Mammary epithelial cell (primary cell): ENCODE measurements around the gene ABTB2.

Experiments
- CTCF ChIP-seq, 2 donors: IDR thresholded peaks in 1 of 2; conservative IDR thresholded peaks in 1 of 2; 2 replicates each; pipeline ENCODE4 v1.5.1; 2011 to 2012; ENCODE audit warnings: inconsistent platforms in 2 of 2, low read length in 2 of 2, mild to moderate bottlenecking in 2 of 2, control low read depth in 1 of 2, low read depth in 1 of 2; ENCODE audit not compliant: insufficient read depth in 1 of 2; ENCODE audit errors: extremely low read depth in 1 of 2
- EZH2 ChIP-seq: IDR thresholded peaks from 2 replicates; pipeline ENCODE4 v1.6.1; 2012; ENCODE audit warnings: low read length, inconsistent platforms, borderline replicate concordance

GRCh38 chr11:34357701-34358257, at the start of gene ABTB2:
- no peak for TF ChIP-seq CTCF (conservative IDR thresholded peaks at IDR 0.05 in 1 of 2, IDR thresholded peaks at IDR 0.05 in 1 of 2; ENCODE audit: extremely low read depth in 1 of 2, insufficient read depth in 1 of 2, low read depth in 1 of 2, low read length in 2 of 2)
- no peak for TF ChIP-seq EZH2
